Skeletal muscle satellite cell (primary cell): ENCODE results near the gene ENPP6. TPM values are rescaled to one million over a fixed set of nuclear protein-coding genes. Genes with fewer than 3 reads are reported as not detected.

Experiments used
- H3K27me3 ChIP-seq: 2 replicates; pipeline ENCODE4 v1.7.0; 2013; ENCODE audit warnings: low read length; ENCODE audit not compliant: control insufficient read depth, insufficient read depth
- H3K36me3 ChIP-seq: 2 replicates; pipeline ENCODE4 v1.7.0; 2013; ENCODE audit warnings: mild to moderate bottlenecking, control low read depth, low read length; ENCODE audit not compliant: insufficient read depth
- H3K4me1 ChIP-seq: 2 replicates; pipeline ENCODE4 v1.7.0; 2013; ENCODE audit warnings: low read length; ENCODE audit not compliant: control insufficient read depth, insufficient read depth
- H3K4me2 ChIP-seq: 2 replicates; pipeline ENCODE4 v1.7.0; 2013; ENCODE audit warnings: mild to moderate bottlenecking, low read length
- H3K4me3 ChIP-seq: 2 replicates; pipeline ENCODE4 v1.7.0; 2013; ENCODE audit warnings: low read length
- H3K9ac ChIP-seq: 2 replicates; pipeline ENCODE4 v1.7.0; 2013; ENCODE audit warnings: mild to moderate bottlenecking, low read depth, low read length, moderate library complexity
- H3K9me3 ChIP-seq: replicated peaks from 2 replicates; pipeline ENCODE4 v1.7.0; 2013; ENCODE audit warnings: mild to moderate bottlenecking, control low read depth, low read length
- total RNA-seq: library from RNA; depleted of rRNA; stranded (reverse); fragments of >200 nt; gene quantifications from 2 replicates; pipeline ENCODE4 v1.2.3, GENCODE V29; 2012; rRNA removed

The ENPP6 gene
- under 0.01 TPM in 1 of 2 replicates, not detected in the other for total RNA-seq

DNA sequence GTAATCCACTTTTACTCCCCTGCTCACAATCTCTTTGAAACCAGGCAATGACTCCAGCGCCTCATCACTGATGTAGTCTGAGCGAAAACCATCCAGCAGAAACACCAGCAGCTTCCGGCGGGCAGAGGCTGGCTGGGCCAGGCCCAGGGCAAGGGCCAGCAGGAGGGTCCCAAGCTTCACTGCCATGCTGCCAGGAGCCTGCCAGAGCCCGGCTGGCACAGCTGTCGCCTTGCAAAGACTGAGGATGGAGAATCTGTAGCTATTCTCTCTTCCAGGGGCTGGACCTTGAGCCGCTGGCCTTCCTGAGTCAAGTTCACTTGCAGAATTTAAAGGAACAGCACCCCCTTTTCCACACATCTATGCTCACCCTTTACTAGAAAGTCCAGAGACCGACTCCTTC lies at the start of gene ENPP6:
Gene ENPP6 (minus strand): TSS at position 240 of the 400 bp plus-strand sequence. CDS start 54 bp downstream, at position 186.
- H3K36me3 ChIP-seq, result no peaks in the 10 kb centered on the region
- H3K9ac ChIP-seq, result no peak within 1 kb of the TSS
- no peaks in the 10 kb centered on the region for H3K4me1 ChIP-seq
- H3K27me3 ChIP-seq, result peaks cover 35% of the 10 kb centered on the region
- no peaks in the 10 kb centered on the region for H3K9me3 ChIP-seq
- no peak within 1 kb of the TSS for H3K4me3 ChIP-seq
- no peak within 1 kb of the TSS for H3K4me2 ChIP-seq

DNA sequence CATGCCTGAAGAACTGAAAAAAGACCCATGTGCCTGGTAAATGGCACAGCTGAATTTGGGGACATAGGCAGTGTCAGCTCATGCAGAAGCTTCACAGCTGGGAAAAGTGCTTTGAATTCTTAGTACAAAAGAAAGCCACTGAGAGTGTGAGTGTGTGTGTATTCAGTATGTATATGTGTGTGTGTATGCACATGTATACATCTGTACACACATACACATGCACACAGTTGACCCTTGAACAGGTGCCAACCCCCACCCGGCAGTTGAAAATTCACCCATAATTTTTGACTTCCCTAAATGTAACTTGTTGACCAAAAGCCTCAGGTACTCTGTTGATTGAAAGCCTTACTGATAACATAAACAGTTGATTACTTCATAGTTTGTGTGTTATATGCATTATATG lies 49.5 kb upstream of the ENPP6 start:
- no peaks in the 10 kb centered on the region for H3K36me3 ChIP-seq
- no peak overlapping the region for H3K4me3 ChIP-seq
- peak overlapping the region; percentile 89 for H3K4me2 ChIP-seq
- no peaks in the 10 kb centered on the region for H3K9me3 ChIP-seq
- H3K27me3 ChIP-seq, result no peaks in the 10 kb centered on the region
- H3K4me1 ChIP-seq, result peaks cover 30% of the 10 kb centered on the region
- no peak overlapping the region for H3K9ac ChIP-seq

DNA sequence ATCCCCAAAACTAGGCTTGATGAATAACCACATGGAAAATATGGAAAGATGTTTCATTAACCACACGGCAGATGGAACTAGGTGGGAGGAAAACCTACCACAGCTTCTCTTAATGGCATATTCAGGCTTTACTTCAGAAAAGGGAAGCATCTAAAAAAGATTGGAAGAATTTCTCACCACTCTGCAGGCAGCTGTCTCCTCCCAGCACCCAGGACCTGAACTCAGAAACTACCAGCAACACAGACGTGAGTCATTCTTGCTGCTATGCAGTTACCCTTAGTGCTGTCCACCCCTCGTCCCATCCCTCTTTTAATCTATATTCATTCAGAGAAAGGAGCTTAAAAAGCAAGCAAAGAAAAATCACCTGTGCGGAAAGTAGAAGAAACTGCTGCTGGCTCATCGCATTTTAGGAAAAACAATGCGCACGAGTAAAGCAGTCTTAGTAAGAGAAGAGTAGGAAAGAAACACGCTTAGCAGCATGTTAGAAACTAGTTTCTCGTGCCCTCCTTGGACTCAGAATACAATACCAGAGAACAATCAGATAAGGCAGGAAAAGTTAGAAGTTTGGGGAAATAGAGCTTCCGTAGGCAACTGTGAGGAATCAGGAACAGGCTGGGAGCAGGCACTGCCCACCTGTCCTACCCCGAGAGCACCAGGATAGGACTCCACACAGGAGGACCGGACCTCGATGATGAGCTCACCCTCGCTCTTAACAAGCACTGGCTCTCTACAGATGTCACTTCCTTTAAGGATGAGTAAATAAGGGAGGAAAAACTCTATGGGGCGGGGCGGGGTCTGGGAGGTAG lies 48.1 kb upstream of the ENPP6 start:
- Histone ChIP-seq H3K4me1 (peaks cover 30% of the 10 kb centered on the region), H3K4me2 (no peak overlapping the region), H3K4me3 (no peak overlapping the region), H3K9me3 (no peaks in the 10 kb centered on the region), H3K9ac (no peak overlapping the region), H3K27me3 (no peaks in the 10 kb centered on the region), H3K36me3 (no peaks in the 10 kb centered on the region)

DNA sequence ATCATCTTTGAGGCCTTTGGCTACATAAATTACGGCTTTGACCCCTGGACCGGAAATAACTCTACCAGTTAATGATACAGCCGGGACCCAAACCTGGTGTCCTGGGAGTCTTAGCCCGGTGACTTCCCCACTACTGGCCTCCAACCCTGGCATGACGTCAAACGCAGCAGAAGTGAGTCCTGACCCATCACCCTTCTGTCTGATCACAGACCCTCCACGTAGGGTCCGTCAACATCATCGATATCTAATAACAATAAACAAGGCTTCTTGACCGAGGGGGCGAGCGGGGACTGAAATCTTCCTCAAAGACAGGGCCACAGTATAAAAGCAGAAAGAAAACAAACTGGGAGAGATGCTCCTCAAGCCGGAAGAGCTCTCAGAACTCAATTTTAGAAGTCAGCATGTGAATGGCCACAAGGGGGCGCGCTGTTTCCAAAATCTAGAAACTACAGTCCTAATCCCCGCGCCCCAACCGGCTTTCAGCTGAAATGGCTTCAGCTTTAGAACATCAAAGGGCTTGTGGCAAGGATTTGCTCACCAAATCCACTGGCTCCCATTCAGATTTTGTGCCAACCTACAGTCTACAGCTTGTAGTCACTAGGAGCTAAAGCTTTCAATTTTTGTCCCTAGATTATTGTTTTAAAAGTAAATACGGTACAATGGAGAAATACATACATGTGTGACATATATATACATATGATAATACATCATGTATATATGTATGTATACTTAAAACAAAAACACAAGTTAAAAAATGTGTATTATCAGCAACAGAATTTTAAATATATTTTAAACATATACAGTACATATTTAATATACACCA lies 46.4 kb upstream of the ENPP6 start:
- H3K4me2 ChIP-seq, result peak overlapping the region; percentile 48
- peaks cover 30% of the 10 kb centered on the region for H3K4me1 ChIP-seq
- H3K36me3 ChIP-seq, result no peaks in the 10 kb centered on the region
- no peaks in the 10 kb centered on the region for H3K9me3 ChIP-seq
- no peak overlapping the region for H3K9ac ChIP-seq
- no peaks in the 10 kb centered on the region for H3K27me3 ChIP-seq
- H3K4me3 ChIP-seq, result no peak overlapping the region

DNA sequence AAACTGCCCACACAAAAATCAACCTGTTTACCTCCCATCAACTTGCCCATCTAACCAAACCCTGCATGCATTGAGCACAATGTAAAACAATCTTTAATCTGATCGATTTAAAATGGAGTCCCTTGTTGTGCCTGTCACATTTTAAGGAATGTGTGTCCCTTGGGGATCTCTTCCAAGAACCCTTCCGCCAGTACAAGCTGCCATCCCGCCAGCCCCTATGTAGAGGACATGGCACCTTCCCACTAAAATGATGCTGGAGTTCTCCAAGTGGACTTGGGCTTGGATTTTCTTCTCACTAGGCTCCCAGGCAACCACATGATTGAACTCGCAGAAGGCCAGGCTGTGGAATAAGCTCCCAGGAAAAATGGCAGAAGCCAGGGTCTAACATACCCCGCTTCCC lies 45.8 kb upstream of the ENPP6 start:
- peaks cover 1% of the 10 kb centered on the region for H3K27me3 ChIP-seq
- H3K36me3 ChIP-seq, result no peaks in the 10 kb centered on the region
- no peak overlapping the region for H3K9ac ChIP-seq
- H3K4me1 ChIP-seq, result peaks cover 24% of the 10 kb centered on the region
- H3K4me3 ChIP-seq, result no peak overlapping the region
- no peak overlapping the region for H3K4me2 ChIP-seq
- H3K9me3 ChIP-seq, result no peaks in the 10 kb centered on the region

DNA sequence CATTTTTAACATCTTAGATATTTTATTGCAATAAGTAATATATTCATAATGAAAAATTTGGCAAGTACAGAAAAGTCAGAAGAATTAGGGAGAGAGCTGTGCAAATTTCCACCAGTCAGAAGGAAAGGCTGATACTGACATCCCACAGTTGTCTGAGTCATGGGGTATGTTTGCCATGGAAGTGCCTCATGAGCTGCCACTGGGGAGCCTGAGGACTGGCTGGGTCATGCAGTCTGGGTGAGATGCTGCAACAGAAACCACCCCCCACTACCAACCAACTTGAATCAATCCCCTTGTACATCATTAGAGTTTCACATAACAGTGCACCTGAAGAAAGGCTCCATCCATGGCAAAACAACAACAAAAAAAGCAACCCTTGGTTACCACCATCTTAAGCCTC lies 45.2 kb upstream of the ENPP6 start:
- Histone ChIP-seq H3K4me2 (no peak overlapping the region), H3K4me1 (peaks cover 21% of the 10 kb centered on the region)

DNA sequence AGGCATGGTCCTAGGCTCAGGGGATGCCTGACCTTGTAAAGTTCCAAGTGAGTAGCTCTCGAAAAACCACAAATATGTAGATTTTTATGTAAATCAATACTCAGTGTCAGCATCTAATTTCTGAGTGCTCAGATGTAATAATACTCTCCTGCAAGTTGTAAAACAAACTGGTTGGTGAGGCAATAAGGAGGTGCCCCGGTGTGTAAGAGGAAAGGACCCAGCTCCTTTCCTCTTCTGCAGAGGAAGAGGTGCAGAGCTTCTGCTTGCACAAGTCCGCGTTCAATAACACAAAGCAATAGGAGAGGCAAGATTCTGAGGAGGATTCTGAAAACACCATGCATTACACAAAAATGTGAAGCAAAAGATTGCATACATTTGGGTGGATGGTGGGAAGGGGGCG lies 43.6 kb upstream of the ENPP6 start:
- H3K9ac ChIP-seq, result no peak overlapping the region
- H3K9me3 ChIP-seq, result no peaks in the 10 kb centered on the region
- H3K36me3 ChIP-seq, result no peaks in the 10 kb centered on the region
- no peak overlapping the region for H3K4me2 ChIP-seq
- peaks cover 14% of the 10 kb centered on the region for H3K27me3 ChIP-seq
- peaks cover 13% of the 10 kb centered on the region for H3K4me1 ChIP-seq
- H3K4me3 ChIP-seq, result no peak overlapping the region

More for the DNA sequence above, 45.2 kb upstream of the ENPP6 start:
- Histone ChIP-seq H3K36me3 (no peaks in the 10 kb centered on the region), H3K4me3 (no peak overlapping the region), H3K9ac (no peak overlapping the region), H3K9me3 (no peaks in the 10 kb centered on the region), H3K27me3 (peaks cover 7% of the 10 kb centered on the region)

DNA sequence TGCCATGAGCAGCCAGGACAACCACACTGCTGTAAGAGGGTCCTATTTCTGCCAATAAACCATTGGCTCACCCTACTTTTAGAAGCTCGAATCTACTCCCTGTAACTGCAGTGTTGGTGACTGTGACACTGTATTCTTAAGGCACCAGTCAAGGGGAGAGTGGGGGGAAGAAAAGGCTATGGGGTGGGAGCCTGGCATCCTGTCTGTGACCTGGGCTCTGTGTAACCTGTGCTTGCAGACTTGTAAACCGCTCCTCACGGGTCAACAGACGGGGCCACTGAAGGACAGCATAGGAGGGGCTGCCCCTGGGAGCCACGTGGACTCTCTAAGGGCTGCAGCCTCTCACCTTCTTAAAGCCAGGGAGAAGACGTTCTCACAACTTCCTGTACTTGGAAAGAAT lies 42.2 kb upstream of the ENPP6 start:
- H3K9ac ChIP-seq, result no peak overlapping the region
- H3K36me3 ChIP-seq, result no peaks in the 10 kb centered on the region
- peaks cover 14% of the 10 kb centered on the region for H3K27me3 ChIP-seq
- H3K4me2 ChIP-seq, result no peak overlapping the region
- H3K4me1 ChIP-seq, result peaks cover 5% of the 10 kb centered on the region
- no peaks in the 10 kb centered on the region for H3K9me3 ChIP-seq
- no peak overlapping the region for H3K4me3 ChIP-seq

DNA sequence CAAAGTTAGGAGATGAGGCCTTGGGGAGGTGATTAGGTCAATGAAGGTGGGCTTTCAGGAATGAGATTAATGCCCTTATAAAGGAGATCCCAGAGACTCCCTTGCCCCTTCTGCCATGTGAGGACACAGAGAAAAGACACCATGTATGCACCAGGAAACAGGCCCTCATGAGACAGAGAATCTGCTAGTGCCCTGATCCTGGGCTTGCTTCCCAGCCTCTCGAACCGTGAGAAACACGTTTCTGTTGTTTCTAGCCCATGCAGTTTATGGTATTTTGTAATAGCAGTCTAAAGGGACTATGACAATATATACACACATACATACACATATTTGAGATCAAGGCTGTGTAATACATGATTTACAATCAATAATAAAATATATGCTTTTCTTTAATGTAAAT lies 41.4 kb upstream of the ENPP6 start:
- H3K4me3 ChIP-seq, result no peak overlapping the region
- H3K27me3 ChIP-seq, result peaks cover 14% of the 10 kb centered on the region
- peaks cover 3% of the 10 kb centered on the region for H3K4me1 ChIP-seq
- H3K9ac ChIP-seq, result no peak overlapping the region
- no peaks in the 10 kb centered on the region for H3K36me3 ChIP-seq
- H3K9me3 ChIP-seq, result no peaks in the 10 kb centered on the region
- H3K4me2 ChIP-seq, result no peak overlapping the region

DNA sequence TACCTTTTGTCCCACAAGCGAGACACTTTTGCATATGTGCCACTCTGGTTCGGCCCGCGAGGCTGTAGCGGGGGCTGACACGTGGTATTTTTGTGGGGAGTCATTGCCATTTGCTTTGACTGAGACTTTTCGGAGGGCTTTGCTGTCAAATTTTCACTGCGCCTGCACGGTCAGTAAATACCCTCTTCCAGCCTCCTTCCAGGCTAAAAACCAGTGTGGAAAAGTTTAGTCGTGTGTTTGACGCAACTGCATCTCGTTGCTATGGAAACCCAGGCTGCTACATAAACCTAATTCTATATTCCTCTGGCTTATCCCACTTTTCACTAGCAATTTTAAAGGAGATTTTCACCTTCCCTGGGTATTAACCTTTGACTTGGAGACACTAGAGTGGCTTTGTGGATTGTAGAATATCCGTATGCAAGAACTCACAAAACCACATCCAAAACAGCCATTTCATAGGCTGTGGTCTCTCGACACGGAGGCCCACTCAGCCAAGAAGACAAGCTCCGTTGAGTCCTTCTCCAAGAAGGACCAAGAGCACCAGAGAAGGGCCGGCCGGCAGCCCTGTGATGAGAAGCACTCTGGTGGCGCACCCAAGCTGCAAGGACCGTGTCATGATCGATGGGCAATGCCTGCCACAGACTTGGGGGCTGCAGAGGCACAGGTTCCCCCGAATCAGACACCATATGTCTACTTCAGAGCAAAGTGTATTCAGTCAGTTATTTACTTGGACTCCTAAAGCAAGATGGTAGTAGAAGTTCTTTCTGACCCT lies 38.4 kb upstream of the ENPP6 start:
- H3K27me3 ChIP-seq, result peaks cover 14% of the 10 kb centered on the region
- no peak overlapping the region for H3K9ac ChIP-seq
- no peak overlapping the region for H3K4me2 ChIP-seq
- H3K36me3 ChIP-seq, result no peaks in the 10 kb centered on the region
- H3K4me3 ChIP-seq, result no peak overlapping the region
- H3K9me3 ChIP-seq, result no peaks in the 10 kb centered on the region
- no peaks in the 10 kb centered on the region for H3K4me1 ChIP-seq

DNA sequence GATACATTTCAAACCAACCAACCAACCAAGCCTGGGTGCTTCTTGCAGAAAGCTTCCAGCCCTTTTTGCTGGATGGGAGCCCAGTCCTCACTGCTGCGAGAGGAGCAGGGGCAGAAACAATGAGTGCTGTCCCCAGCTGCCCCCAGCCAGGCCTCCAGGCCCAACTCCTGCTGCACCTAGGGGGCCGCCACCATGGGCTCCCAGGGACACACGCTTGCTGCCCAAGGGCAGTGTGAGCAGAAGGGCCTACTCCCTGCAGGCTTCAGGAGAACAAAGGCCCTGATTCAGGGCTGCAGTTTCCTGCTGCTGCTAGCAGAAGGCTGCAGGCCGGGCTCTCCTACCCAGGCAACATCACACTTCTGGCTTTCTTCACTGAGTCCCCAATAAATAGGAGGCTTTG lies 37.7 kb upstream of the ENPP6 start:
- peaks cover 14% of the 10 kb centered on the region for H3K27me3 ChIP-seq
- no peak overlapping the region for H3K4me3 ChIP-seq
- no peak overlapping the region for H3K9ac ChIP-seq
- no peaks in the 10 kb centered on the region for H3K4me1 ChIP-seq
- no peaks in the 10 kb centered on the region for H3K36me3 ChIP-seq
- no peaks in the 10 kb centered on the region for H3K9me3 ChIP-seq
- no peak overlapping the region for H3K4me2 ChIP-seq
